ENCODE data around the gene MX1.

MX1 gene

GRCh38 chr21:41425954-41426675 is at the start of gene MX1:
TSS of gene MX1 (plus strand) at chr21:41426239. CDS start at chr21:41432071, 5,832 bp downstream.
- DNase-seq, result peak; percentile 36

- no peak for DNase-seq
These were observed 48.3 kb upstream of the MX1 start for GRCh38 chr21:41377715-41378114.

- DNase-seq, result no peak
These were observed 47.2 kb upstream of the MX1 start for GRCh38 chr21:41378849-41379248.

GRCh38 chr21:41379901-41380300 is 46.1 kb upstream of the MX1 start:
- no peak for DNase-seq

- no peak for DNase-seq
These were observed 44.3 kb upstream of the MX1 start for GRCh38 chr21:41381731-41382130.

- no peak for DNase-seq
These were observed 38.8 kb upstream of the MX1 start for GRCh38 chr21:41387042-41387819.

GRCh38 chr21:41387824-41388223 is 38.2 kb upstream of the MX1 start:
- DNase-seq, result no peak

GRCh38 chr21:41388259-41388658 is 37.8 kb upstream of the MX1 start:
- no peak for DNase-seq

GRCh38 chr21:41390043-41390639 is 35.9 kb upstream of the MX1 start:
- no peak for DNase-seq

GRCh38 chr21:41393876-41394465 is 32.1 kb upstream of the MX1 start:
- no peak for DNase-seq

- peak; percentile 53 for DNase-seq
These were observed 29.4 kb upstream of the MX1 start for GRCh38 chr21:41396558-41397075.

GRCh38 chr21:41397471-41397891 is 28.6 kb upstream of the MX1 start:
- DNase-seq, result no peak

- DNase-seq, result no peak
These were observed 27.8 kb upstream of the MX1 start for GRCh38 chr21:41398251-41398650.

- DNase-seq, result no peak
These were observed 27.2 kb upstream of the MX1 start for GRCh38 chr21:41398831-41399230.

- DNase-seq, result peak; percentile 56
These were observed 26.7 kb upstream of the MX1 start for GRCh38 chr21:41399246-41399800.

- no peak for DNase-seq
These were observed 23.8 kb upstream of the MX1 start for GRCh38 chr21:41402231-41402630.

- DNase-seq, result no peak
These were observed 23.2 kb upstream of the MX1 start for GRCh38 chr21:41402796-41403195.

- no peak for DNase-seq
These were observed 22.7 kb upstream of the MX1 start for GRCh38 chr21:41403331-41403730.

- DNase-seq, result no peak
These were observed 22.1 kb upstream of the MX1 start for GRCh38 chr21:41403966-41404365.

GRCh38 chr21:41405321-41405720 is 20.7 kb upstream of the MX1 start:
- no peak for DNase-seq

- DNase-seq, result no peak
These were observed 19.7 kb upstream of the MX1 start for GRCh38 chr21:41406340-41406739.

GRCh38 chr21:41407541-41408460 is 18.2 kb upstream of the MX1 start:
- DNase-seq, result no peak

Measured in hematopoietic multipotent progenitor cell treated with erythropoietin and hydrocortisone succinate and interleukin-3 and kit ligand, for 6 days (in vitro differentiated cells).